ENCODE data around the gene SLC43A3.

SLC43A3 gene

DNA sequence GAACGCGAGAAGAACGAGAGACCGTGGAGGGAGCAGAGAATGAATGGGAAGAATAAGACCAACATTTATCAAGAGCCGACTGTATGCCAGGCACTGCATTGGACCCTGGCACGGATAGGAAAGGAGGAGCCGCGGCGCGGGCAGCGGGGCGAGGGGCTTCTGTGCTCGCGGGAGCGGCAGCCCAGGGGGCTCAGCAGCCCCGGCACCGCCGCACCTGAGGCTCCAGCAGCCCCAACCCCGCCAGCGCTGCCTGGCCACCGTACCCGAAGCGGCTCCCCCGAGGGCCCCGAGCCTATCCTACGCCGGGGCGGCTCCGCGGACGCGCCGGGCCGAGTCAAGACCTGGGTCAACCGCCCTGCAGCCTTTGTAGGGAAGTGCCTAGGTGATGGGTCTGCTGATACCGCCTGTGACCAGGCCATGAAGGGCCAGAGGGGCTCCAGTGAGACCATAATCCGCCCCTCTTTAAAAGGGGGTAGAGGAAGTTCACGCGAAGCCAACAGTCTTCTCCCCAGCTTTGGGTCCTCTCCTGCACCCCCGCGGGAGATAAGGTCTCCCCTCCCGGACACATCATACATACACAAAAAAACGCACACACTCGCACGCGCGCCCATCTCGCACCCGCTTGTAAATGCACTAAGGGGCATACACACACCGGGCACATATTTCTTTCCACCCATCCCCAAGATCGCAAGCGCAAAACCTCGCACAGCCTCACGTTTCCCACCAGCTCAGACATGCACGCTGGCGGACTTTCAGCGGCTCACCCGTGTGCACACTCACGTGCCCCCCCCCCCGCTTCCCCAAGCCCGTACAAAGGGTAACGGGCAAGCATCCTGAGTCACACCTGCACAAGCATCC is 32.5 kb upstream of the SLC43A3 start:
- TF ChIP-seq, protein P1, sequence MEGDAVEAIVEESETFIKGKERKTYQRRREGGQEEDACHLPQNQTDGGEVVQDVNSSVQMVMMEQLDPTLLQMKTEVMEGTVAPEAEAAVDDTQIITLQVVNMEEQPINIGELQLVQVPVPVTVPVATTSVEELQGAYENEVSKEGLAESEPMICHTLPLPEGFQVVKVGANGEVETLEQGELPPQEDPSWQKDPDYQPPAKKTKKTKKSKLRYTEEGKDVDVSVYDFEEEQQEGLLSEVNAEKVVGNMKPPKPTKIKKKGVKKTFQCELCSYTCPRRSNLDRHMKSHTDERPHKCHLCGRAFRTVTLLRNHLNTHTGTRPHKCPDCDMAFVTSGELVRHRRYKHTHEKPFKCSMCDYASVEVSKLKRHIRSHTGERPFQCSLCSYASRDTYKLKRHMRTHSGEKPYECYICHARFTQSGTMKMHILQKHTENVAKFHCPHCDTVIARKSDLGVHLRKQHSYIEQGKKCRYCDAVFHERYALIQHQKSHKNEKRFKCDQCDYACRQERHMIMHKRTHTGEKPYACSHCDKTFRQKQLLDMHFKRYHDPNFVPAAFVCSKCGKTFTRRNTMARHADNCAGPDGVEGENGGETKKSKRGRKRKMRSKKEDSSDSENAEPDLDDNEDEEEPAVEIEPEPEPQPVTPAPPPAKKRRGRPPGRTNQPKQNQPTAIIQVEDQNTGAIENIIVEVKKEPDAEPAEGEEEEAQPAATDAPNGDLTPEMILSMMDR (IDR thresholded peaks at IDR 0.05; ENCODE audit: extremely low read depth, missing control alignments) = no peak
- DNase-seq (ENCODE audit: low spot score) = peak; percentile 45

DNA sequence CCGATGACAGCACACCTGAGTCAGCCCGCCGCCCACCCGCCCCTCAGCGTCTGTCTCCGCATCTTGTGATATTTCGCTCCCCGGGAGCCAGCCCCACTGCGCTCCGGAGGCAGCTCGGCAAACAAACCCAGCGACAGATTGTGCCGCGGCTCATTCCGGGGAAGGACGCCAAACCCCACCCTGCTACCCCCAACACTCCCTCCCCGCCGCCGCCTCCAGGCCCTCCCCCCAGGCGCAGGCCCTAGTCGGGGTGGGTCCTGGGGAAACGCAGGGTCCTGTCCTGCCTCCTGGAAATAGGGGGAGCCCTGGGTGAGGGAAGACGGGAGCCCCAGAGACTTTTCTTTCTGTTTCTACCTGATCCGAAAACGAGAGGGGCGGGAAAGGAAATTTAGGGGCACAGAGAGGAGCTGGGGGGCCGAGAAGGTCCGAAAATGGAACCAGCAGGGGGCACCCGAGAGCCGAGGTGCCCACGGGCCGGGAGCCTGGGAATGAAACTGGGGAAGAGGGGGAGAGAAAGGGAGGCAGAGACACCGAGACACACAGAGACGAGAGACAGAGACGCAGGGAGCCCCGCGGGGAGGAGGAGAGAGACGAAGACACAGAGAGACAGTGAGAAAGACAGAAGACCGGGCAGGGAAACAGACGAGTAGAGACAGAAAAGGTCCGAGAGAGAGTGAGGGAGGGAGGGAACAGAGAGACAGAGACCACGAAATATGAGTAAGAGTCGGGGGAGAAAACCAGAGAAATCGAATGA is 31.7 kb upstream of the SLC43A3 start:
- peak; percentile 68 for DNase-seq (ENCODE audit: low spot score)
- TF ChIP-seq, protein P1 (IDR thresholded peaks at IDR 0.05; ENCODE audit: extremely low read depth, missing control alignments) = peak; percentile 65

DNA sequence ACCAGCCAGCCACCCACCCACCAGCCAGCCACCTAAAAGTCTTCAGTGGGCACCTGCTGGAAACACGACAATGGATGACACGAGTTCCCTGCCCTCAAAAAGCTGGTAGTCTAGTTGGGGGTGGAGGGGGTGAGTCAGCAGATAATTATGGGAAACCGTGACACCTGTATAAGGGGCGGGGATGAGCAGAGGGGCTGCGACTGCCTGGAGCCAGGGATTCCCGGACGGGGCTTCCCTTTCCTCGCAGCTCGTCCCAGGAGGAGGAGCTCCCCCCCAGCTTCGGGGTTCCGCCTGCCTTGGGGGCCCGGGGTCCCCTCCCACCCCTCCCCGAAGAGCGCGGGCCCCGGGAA is 31.1 kb upstream of the SLC43A3 start:
- DNase-seq (ENCODE audit: low spot score) = no peak
- TF ChIP-seq, protein P1 (IDR thresholded peaks at IDR 0.05; ENCODE audit: extremely low read depth, missing control alignments) = no peak

DNA sequence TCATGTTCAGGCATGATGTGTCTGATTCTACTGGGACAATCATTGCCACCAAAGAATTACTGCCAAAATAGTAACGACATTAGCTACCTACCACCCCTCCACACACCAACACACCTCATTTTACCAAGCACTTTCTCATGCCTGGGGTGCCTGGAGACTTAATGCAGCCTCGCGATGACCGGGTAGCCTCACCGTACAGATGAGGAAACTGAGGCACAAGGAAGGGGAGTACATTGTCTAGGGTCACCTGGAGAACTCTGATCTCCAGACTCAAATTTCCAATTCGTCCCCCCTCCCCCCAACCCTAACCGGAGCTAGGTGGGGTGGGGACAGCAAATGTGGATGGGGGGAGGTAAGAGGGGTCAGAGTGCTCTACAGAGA is 30.7 kb upstream of the SLC43A3 start:
- no peak for DNase-seq (ENCODE audit: low spot score)
- TF ChIP-seq, protein P1 (IDR thresholded peaks at IDR 0.05; ENCODE audit: extremely low read depth, missing control alignments) = no peak

DNA sequence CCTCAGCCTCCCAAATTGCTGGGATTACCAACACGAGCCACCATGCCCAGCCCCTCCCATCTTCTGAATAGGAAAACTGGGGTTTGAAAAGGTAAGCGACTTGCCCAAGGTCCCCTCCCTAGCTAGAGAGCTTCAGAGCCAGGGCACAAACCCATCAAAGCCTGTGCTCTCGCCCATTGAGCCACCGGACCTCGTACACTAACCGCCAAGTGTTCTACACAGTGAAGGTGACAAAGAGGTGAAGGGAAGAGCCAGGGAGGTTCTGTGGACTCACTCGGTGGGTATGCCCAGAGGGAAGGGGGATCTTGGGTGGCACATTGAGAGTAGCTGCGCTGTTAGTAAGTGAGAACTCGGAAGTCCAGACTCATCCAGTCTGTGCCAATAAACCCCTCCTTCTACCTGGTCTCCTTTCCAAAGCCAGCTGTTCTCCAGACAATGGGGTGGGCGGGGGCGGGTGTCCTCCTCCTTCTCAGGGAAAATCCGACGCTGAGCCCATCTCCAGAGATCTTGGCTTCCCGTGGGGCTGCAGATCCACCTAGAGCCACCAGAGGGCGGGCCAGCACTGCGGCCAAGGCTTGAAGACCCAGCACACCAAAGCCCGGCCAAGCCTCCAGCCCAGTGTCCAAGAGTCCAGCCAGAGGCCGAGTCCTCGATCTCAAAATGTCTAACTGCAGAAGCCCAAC is 30.2 kb upstream of the SLC43A3 start:
- DNase-seq (ENCODE audit: low spot score) = peak; percentile 84
- TF ChIP-seq, protein P1 (IDR thresholded peaks at IDR 0.05; ENCODE audit: extremely low read depth, missing control alignments) = peak; percentile 98

DNA sequence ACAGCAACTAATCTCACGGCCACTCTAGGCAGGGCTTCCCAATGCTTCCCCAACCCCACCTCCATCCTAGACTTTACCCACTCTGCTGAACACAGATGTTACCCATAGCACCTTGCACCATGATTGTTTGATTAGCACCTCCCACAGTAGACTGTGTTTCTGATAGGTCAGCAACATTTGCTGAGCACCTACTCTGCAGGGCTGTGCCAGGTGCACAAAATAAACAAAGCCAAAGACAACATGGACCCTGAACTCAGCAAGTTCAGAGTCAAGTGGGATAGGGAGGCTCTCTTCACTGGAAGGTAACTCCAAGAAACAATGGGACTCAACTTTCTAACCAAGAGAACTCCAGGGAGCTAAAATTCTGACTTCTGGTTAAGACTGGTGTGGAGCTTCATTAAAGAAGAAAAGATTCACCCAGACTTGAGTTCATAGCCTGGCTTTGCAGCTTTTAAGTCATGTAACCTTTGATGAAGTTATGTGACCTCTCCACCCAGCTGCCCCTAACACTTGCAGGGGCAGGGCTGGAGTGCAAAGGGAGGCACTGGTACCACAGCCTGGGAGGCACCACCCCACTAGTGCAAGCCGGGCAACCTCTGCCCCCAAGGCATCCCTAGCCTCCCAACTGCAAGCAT is 26.7 kb upstream of the SLC43A3 start:
- DNase-seq (ENCODE audit: low spot score) = no peak
- TF ChIP-seq, protein P1 (IDR thresholded peaks at IDR 0.05; ENCODE audit: extremely low read depth, missing control alignments) = no peak
